Epithelial cell of esophagus (primary cell): ENCODE results near the gene HTRA3.

ENCODE experiments used
- DNase-seq: peaks from one replicate; pipeline ENCODE4 v3.0.0; 2010; ENCODE audit warnings: low read depth
- H3K4me3 ChIP-seq: 2 replicates; pipeline ENCODE4 v1.5.1; 2011; ENCODE audit warnings: mild to moderate bottlenecking, low read length, control low read depth
- CTCF ChIP-seq: IDR thresholded peaks from 2 replicates; pipeline ENCODE4 v1.5.1; 2011; ENCODE audit warnings: low read depth, mild to moderate bottlenecking, low read length, control low read depth, inconsistent platforms; ENCODE audit not compliant: insufficient read depth; ENCODE audit errors: missing control alignments

The HTRA3 gene

GRCh38 chr4:8269535-8270417, at the start of gene HTRA3:
Gene HTRA3 (plus strand): TSS chr4:8269754. CDS start chr4:8269969, 215 bp downstream.
- no peak within 1 kb of the TSS for H3K4me3 ChIP-seq
- DNase-seq = peak; percentile 6
- TF ChIP-seq CTCF = no peak

- TF ChIP-seq CTCF = no peak
- H3K4me3 ChIP-seq = no peak overlapping the region
- no peak for DNase-seq
These were observed 48.7 kb upstream of the HTRA3 start for GRCh38 chr4:8220661-8221450.

GRCh38 chr4:8221476-8221875, 48.1 kb upstream of the HTRA3 start:
- H3K4me3 ChIP-seq = no peak overlapping the region
- no peak for DNase-seq
- no peak for TF ChIP-seq CTCF

- H3K4me3 ChIP-seq = no peak overlapping the region
- no peak for DNase-seq
- TF ChIP-seq CTCF = no peak
These were observed 47.6 kb upstream of the HTRA3 start for GRCh38 chr4:8221985-8222384.

- no peak for TF ChIP-seq CTCF
- no peak for DNase-seq
- no peak overlapping the region for H3K4me3 ChIP-seq
These were observed 46.8 kb upstream of the HTRA3 start for GRCh38 chr4:8222609-8223388.

GRCh38 chr4:8224267-8224974, 45.1 kb upstream of the HTRA3 start:
- H3K4me3 ChIP-seq = no peak overlapping the region
- DNase-seq = no peak
- TF ChIP-seq CTCF = no peak
